Thyroid gland (tissue), 4 donors: ENCODE results near the gene RNF17. TPM values are rescaled to one million over a fixed set of nuclear protein-coding genes. Genes with fewer than 3 reads are reported as not detected.

ENCODE experiments used
- DNase-seq, 2 donors: peaks; one replicate each; pipeline ENCODE4 v3.0.0-alpha.2; 2019
- H3K27ac ChIP-seq, 3 donors: fragments of 200-600 bp; sonication (generic); 1 replicate in 2 of 3; 2 replicates in 1 of 3; pipeline ENCODE4 v1.5.1; 2016 to 2019; ENCODE audit warnings: mild to moderate bottlenecking in 1 of 3, moderate library complexity in 1 of 3
- H3K27me3 ChIP-seq: fragments of 200-600 bp; sonication (generic); one replicate; pipeline ENCODE4 v1.5.1; 2019
- H3K36me3 ChIP-seq, 2 donors: fragments of 200-600 bp; sonication (generic); one replicate each; pipeline ENCODE4 v1.5.1; 2016 to 2019
- H3K4me1 ChIP-seq, 2 donors: fragments of 200-600 bp; sonication (generic); one replicate each; pipeline ENCODE4 v1.5.1; 2017 to 2019
- H3K4me3 ChIP-seq, 3 donors: fragments of 200-600 bp; sonication (generic); replicated peaks in 1 of 3; 1 replicate in 2 of 3; 2 replicates in 1 of 3; pipeline ENCODE4 v1.5.1; 2016; ENCODE audit warnings: mild to moderate bottlenecking in 1 of 3
- H3K9me3 ChIP-seq: fragments of 200-600 bp; sonication (generic); one replicate; pipeline ENCODE4 v1.5.1; 2017
- POLR2A ChIP-seq, 2 donors: fragments of 450-650 bp; IDR thresholded peaks; one replicate each; pipeline ENCODE4 v1.6.1; 2017; ENCODE audit warnings: antibody characterized with exemption in 2 of 2, mild to moderate bottlenecking in 2 of 2, moderate library complexity in 1 of 2
- WGBS, 2 donors: methylation state at CpG; one replicate each; pipeline ENCODE4 v1.1.5; 2017; 5-methylcytosine and 5-hydroxymethylcytosine counted together
- intact Hi-C: fragments of 100-400 bp; cut with DNase I; formaldehyde crosslinking; loops from one replicate; pipeline ENCODE4 v1.15.1; 2023
- total RNA-seq, 4 donors: library from RNA; depleted of rRNA; stranded (reverse); fragments of >200 nt; gene quantifications; one replicate each; pipeline ENCODE4 v1.2.3, GENCODE V29; 2016
- TF ChIP-seq, protein P1 (sequence below), 6 experiments: fragments of 200-600 bp in 3 of 6; fragments of 450-650 bp in 3 of 6; sonication (generic) in 3 of 6; IDR thresholded peaks; one replicate each; pipeline ENCODE4 v1.5.1; 2016 to 2019; ENCODE audit warnings: antibody characterized with exemption in 6 of 6, mild to moderate bottlenecking in 2 of 6, inconsistent platforms in 1 of 6, moderate library complexity in 1 of 6

RNF17 gene
- total RNA-seq, 4 donors from 2014 or later: 0.11 to 0.83 (median 0.13) TPM; not detected in 1

DNA sequence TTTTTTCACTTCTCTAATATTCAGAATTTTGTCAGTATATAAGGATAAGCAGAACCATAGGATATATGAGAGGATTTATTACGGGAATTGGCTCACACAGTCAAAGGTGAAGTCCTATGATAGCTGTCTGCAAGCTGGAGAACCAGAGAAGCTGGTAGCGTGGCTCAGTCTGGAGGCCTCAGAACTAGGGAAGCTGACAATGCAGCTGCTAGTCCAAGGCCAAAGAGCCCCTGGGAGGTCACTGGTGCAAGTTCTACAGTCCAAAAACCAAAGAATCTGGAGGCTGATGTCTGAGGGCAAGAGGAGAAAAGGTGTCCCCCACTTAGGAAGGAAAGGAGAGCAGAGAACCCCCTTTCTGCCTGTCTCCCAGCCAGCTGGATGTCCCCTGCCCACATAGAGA, 114.4 kb downstream of the RNF17 start:
- no peaks in the 10 kb centered on the region for H3K9me3 ChIP-seq
- no peak for DNase-seq
- H3K27ac ChIP-seq: no peak overlapping the region
- H3K36me3 ChIP-seq: peaks cover 0 to 7% of the 10 kb centered on the region in 2 donors
- intact Hi-C loops: no loop called here
- H3K27me3 ChIP-seq: no peaks in the 10 kb centered on the region
- TF ChIP-seq, protein P1, sequence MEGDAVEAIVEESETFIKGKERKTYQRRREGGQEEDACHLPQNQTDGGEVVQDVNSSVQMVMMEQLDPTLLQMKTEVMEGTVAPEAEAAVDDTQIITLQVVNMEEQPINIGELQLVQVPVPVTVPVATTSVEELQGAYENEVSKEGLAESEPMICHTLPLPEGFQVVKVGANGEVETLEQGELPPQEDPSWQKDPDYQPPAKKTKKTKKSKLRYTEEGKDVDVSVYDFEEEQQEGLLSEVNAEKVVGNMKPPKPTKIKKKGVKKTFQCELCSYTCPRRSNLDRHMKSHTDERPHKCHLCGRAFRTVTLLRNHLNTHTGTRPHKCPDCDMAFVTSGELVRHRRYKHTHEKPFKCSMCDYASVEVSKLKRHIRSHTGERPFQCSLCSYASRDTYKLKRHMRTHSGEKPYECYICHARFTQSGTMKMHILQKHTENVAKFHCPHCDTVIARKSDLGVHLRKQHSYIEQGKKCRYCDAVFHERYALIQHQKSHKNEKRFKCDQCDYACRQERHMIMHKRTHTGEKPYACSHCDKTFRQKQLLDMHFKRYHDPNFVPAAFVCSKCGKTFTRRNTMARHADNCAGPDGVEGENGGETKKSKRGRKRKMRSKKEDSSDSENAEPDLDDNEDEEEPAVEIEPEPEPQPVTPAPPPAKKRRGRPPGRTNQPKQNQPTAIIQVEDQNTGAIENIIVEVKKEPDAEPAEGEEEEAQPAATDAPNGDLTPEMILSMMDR (IDR thresholded peaks at IDR 0.05): no peak
- TF ChIP-seq POLR2A (IDR thresholded peaks at IDR 0.05): no peak
- 90 to 97% methylated on average over 2 of the region's 2 CpGs for whole genome bisulfite sequencing, 2 donors
- H3K4me3 ChIP-seq: no peak overlapping the region
- H3K4me1 ChIP-seq: no peaks in the 10 kb centered on the region

DNA sequence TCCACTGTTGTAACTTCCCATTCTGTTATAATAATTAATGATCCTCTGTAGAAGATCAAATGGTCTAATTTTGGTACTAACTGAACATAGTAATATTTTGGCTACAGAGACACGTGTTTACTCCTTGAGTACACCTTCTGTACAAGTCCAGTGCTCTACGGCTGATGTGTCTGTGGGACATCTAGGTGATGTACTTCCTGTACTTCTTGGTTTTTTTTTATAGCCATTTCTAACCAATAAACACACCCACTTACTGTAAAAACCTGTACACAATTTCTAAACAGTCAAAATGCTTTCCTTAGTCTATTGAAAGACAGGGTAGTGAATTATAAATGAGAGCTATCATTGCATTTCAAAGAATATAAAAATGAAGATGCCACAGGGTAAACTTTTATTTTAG, 118.7 kb downstream of the RNF17 start:
- no peak overlapping the region for H3K4me3 ChIP-seq
- intact Hi-C loops: no loop called here
- no peak overlapping the region for H3K27ac ChIP-seq
- H3K36me3 ChIP-seq: peaks cover 0 to 25% of the 10 kb centered on the region in 2 donors
- H3K9me3 ChIP-seq: no peaks in the 10 kb centered on the region
- no peak for TF ChIP-seq POLR2A (IDR thresholded peaks at IDR 0.05)
- TF ChIP-seq, protein P1 (IDR thresholded peaks at IDR 0.05): no peak
- H3K4me1 ChIP-seq: no peaks in the 10 kb centered on the region
- no peaks in the 10 kb centered on the region for H3K27me3 ChIP-seq
- no peak for DNase-seq
- 93% methylated on average over 2 of the region's 2 CpGs for WGBS, 2 donors

DNA sequence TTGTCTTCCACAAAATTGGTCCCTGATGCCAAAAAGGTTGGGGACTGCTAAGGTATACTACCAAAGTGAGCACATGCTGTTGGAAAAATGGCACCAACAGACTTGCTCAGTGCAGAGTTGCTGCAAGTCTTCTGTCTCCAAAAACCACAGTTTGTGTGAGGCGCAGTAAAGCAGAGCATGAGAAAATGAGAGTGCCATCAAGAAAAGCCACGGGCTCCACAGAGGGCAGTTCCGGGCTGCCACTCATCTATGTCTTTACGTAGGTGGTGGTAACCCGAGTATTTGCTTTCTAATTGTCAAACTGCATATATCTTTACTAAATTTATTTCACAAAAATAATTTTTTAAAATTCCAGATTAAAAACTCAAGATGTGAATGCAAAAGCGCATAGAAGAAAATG, 123.8 kb downstream of the RNF17 start:
- TF ChIP-seq POLR2A (IDR thresholded peaks at IDR 0.05): no peak
- TF ChIP-seq, protein P1 (IDR thresholded peaks at IDR 0.05): no peak

DNA sequence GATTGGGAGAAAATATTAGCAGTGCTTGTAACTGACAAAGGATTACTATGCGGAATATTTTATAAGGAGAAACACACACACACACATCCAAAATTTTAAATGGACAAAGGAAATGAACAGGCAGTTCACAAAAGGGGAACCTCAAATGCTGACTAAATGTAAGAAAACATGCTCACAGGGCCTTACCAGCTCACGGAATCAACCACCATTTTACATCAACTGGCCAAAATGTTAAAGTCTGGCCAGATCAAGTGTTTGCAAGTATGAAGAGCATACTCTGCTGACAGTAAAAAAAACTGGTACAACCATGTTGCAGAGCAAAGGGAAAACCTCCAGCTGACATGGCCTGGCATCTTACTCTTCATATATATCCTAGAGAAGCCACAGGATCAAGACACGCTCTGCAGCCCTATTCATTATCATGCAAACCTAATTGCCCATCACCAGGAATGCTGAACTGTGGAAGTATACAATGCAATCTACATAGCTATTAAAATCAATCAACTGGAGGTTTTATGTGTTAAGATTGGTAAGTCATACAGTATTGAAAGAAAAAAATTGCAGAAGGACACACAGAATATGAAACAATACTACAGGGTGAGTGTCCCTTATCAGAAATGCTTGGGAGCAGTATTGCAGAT, 124.4 kb downstream of the RNF17 start:
- H3K36me3 ChIP-seq: peaks cover 4 to 33% of the 10 kb centered on the region in 2 donors
- no peaks in the 10 kb centered on the region for H3K27me3 ChIP-seq
- 91 to 92% methylated on average over 3 of the region's 3 CpGs for WGBS, 2 donors
- no peak for DNase-seq
- TF ChIP-seq, protein P1 (IDR thresholded peaks at IDR 0.05): no peak
- no peak for TF ChIP-seq POLR2A (IDR thresholded peaks at IDR 0.05)
- H3K9me3 ChIP-seq: no peaks in the 10 kb centered on the region
- no peak overlapping the region for H3K27ac ChIP-seq
- H3K4me1 ChIP-seq: no peaks in the 10 kb centered on the region
- intact Hi-C loops: no loop called here
- no peak overlapping the region for H3K4me3 ChIP-seq

More for the DNA sequence above, 123.8 kb downstream of the RNF17 start:
- no peak overlapping the region for H3K4me3 ChIP-seq
- H3K36me3 ChIP-seq: peaks cover 4 to 37% of the 10 kb centered on the region in 2 donors
- H3K9me3 ChIP-seq: no peaks in the 10 kb centered on the region
- H3K4me1 ChIP-seq: no peaks in the 10 kb centered on the region
- intact Hi-C loops: no loop called here
- no peaks in the 10 kb centered on the region for H3K27me3 ChIP-seq
- H3K27ac ChIP-seq: no peak overlapping the region
- DNase-seq: no peak
- 93 to 96% methylated on average over 6 of the region's 6 CpGs for WGBS, 2 donors

DNA sequence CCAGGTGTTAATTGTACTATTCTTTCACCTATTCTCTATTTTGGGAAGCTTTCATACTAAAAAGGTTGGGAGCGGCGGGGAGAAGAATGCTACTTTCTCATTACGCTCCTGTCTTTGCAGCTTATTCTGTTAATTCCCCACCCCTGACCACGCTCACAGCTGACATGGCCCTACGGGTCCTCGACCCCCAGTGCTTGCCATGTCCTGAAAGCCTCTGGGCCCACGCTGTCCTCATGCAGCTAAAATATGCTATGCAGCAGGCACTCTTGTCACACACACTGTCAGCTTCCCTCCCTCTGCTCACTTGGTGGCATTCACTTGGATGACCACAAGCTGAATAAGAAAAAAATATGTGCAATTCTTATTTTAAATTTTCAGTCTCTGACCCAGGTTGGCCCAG, 126.3 kb downstream of the RNF17 start:
- H3K4me1 ChIP-seq: no peaks in the 10 kb centered on the region
- H3K27me3 ChIP-seq: no peaks in the 10 kb centered on the region
- H3K4me3 ChIP-seq: no peak overlapping the region
- H3K9me3 ChIP-seq: no peaks in the 10 kb centered on the region
- peaks cover 4 to 21% of the 10 kb centered on the region in 2 donors for H3K36me3 ChIP-seq
- no peak for DNase-seq
- 90 to 100% methylated on average over 7 of the region's 7 CpGs for WGBS, 2 donors
- intact Hi-C loops: no loop called here
- no peak overlapping the region for H3K27ac ChIP-seq
- TF ChIP-seq, protein P1 (IDR thresholded peaks at IDR 0.05): no peak
- TF ChIP-seq POLR2A (IDR thresholded peaks at IDR 0.05): no peak
